ENCODE results near the gene RHBDD1. TPM values are rescaled to one million over a fixed set of nuclear protein-coding genes. Genes with fewer than 3 reads are reported as not detected.

RHBDD1 gene
- total and polyA plus RNA-seq, 9 donors = 11.5 to 95.8 (median 49.5) TPM

DNA sequence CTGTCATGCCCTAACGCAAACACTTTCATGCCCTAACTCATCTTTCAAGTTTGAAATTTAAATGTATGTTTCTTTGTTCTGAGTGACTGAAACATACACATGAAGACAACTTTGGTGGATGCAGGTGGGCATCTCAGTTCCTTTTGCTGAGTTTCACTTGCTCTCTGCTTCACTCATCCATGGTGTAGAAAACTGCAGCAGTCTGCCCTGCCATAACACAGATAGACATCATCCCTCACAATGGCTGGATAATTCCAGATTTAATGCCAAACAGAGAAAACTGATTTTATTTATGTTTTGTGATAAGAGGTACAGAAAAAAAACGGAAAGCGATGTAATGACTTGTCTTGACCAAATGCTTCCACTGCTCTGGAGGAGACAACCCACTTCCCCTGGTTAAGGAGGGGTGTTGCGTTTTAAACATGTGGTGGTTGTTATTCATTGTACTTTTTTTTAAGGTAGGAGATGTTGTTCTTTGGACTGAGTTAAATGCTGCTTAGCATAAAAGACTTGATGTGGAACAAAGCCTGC is 70.4 kb downstream of the RHBDD1 start:
- WGBS, 3 donors = 85 to 89% (median 86%) methylated on average over 4 of the region's 4 CpGs

GRCh38 chr2:226909126-226909525 is 73.3 kb downstream of the RHBDD1 start:
- no peaks in the 10 kb centered on the region for H3K36me3 ChIP-seq
- intact Hi-C loops (cut with DNase I) = no loop called here
- no peak for DNase-seq
- no peak overlapping the region for H3K27ac ChIP-seq
- H3K4me3 ChIP-seq = no peak overlapping the region
- H3K27me3 ChIP-seq = no peaks in the 10 kb centered on the region
- no peaks in the 10 kb centered on the region for H3K9me3 ChIP-seq
- peaks cover 9% of the 10 kb centered on the region for H3K4me1 ChIP-seq (ENCODE audit: insufficient read depth)
- WGBS, 3 donors = 33 to 58% (median 53%) methylated on average over 3 of the region's 3 CpGs
- TF ChIP-seq POLR2A (IDR thresholded peaks at IDR 0.05) (no peak), EP300 (IDR thresholded peaks at IDR 0.05) (no peak), CTCF (IDR thresholded peaks at IDR 0.05) (no peak)

More for the DNA sequence above, 70.4 kb downstream of the RHBDD1 start:
- no peak for DNase-seq
- Histone ChIP-seq H3K27me3 (no peaks in the 10 kb centered on the region), H3K36me3 (no peaks in the 10 kb centered on the region), H3K4me3 (no peak overlapping the region), H3K4me1 (ENCODE audit: insufficient read depth) (peaks cover 9% of the 10 kb centered on the region), H3K27ac (no peak overlapping the region), H3K9me3 (no peaks in the 10 kb centered on the region)
- TF ChIP-seq POLR2A (IDR thresholded peaks at IDR 0.05) (no peak), EP300 (IDR thresholded peaks at IDR 0.05) (no peak), CTCF (IDR thresholded peaks at IDR 0.05) (no peak)
- intact Hi-C loops (cut with DNase I) = no loop called here

DNA sequence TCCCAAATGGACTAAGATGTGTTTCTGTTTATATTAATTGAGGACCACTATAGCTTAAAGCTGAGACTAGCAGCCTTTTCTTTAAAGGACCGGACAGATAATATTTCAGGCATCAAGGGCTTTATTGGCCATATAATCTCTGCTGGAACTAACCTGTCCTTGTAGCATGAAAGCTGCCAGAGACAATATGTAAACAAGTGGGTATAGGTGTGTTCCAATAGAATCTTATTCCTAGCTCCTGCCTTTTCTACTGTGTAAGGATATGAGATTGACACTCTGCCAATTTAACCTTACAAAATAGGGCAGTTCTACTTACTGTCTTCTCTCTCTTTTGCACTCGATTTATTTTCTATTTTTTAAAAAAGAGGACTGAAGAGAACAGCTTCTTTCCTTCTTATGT is 74.0 kb downstream of the RHBDD1 start:
- Histone ChIP-seq H3K27ac (no peak overlapping the region), H3K4me3 (no peak overlapping the region), H3K9me3 (no peaks in the 10 kb centered on the region), H3K4me1 (ENCODE audit: insufficient read depth) (peaks cover 9% of the 10 kb centered on the region), H3K36me3 (no peaks in the 10 kb centered on the region), H3K27me3 (no peaks in the 10 kb centered on the region)
- intact Hi-C loops (cut with DNase I) = no loop called here
- TF ChIP-seq EP300 (IDR thresholded peaks at IDR 0.05) = no peak
- no peak for TF ChIP-seq POLR2A (IDR thresholded peaks at IDR 0.05)
- no peak for TF ChIP-seq CTCF (IDR thresholded peaks at IDR 0.05)
- WGBS, 3 donors = 83 to 89% (median 88%) methylated on average over 2 of the region's 2 CpGs
- DNase-seq = no peak

GRCh38 chr2:226910384-226910783 is 74.5 kb downstream of the RHBDD1 start:
- no peaks in the 10 kb centered on the region for H3K9me3 ChIP-seq
- DNase-seq = no peak
- peaks cover 9% of the 10 kb centered on the region for H3K4me1 ChIP-seq (ENCODE audit: insufficient read depth)
- no peak overlapping the region for H3K27ac ChIP-seq
- TF ChIP-seq POLR2A (IDR thresholded peaks at IDR 0.05) (no peak), EP300 (IDR thresholded peaks at IDR 0.05) (no peak), CTCF (IDR thresholded peaks at IDR 0.05) (no peak)
- H3K4me3 ChIP-seq = no peak overlapping the region
- no peaks in the 10 kb centered on the region for H3K27me3 ChIP-seq
- intact Hi-C loops (cut with DNase I) = no loop called here
- H3K36me3 ChIP-seq = no peaks in the 10 kb centered on the region
- WGBS, 3 donors = 0 to 68% (median 30%) methylated on average over 1 of the region's 1 CpG
